ENCODE results near the gene IL5RA. TPM values are rescaled to one million over a fixed set of nuclear protein-coding genes. Genes with fewer than 3 reads are reported as not detected.

The IL5RA gene
- not detected for total RNA-seq

- H3K9me3 Mint-ChIP-seq: no peaks in the 10 kb centered on the region
- H3K4me3 Mint-ChIP-seq: no peak within 1 kb of the TSS
- peaks cover 8% of the 10 kb centered on the region for H3K27me3 Mint-ChIP-seq
- peak; percentile 9 for DNase-seq
- H3K27ac Mint-ChIP-seq: no peak within 1 kb of the TSS
- H3K36me3 Mint-ChIP-seq (ENCODE audit: low read depth): no peaks in the 10 kb centered on the region
- ChIA-PET POLR2A (no interaction called here), CTCF (no interaction called here)
- H3K4me1 Mint-ChIP-seq: no peaks in the 10 kb centered on the region
Measured at GRCh38 chr3:3110299-3110630, at the start of gene IL5RA. TSS of gene IL5RA (minus strand) at chr3:3110374. CDS start at chr3:3104984, 5,390 bp downstream.

- H3K27ac Mint-ChIP-seq: no peak overlapping the region
- H3K4me1 Mint-ChIP-seq: no peaks in the 10 kb centered on the region
- ChIA-PET POLR2A (no interaction called here), CTCF (interaction anchor here (0.8 kb wide), 1 partner anchor 12 kb away, joined by 4 read pairs; no protein-coding TSS in a partner anchor)
- no peak overlapping the region for H3K4me3 Mint-ChIP-seq
- no peak for DNase-seq
- peaks cover 64% of the 10 kb centered on the region for H3K36me3 Mint-ChIP-seq (ENCODE audit: low read depth)
- H3K27me3 Mint-ChIP-seq: no peaks in the 10 kb centered on the region
- H3K9me3 Mint-ChIP-seq: peaks cover 3% of the 10 kb centered on the region
Measured at GRCh38 chr3:3157484-3157883, 47.3 kb upstream of the IL5RA start.

- Mint-ChIP-seq H3K4me3 (no peak overlapping the region), H3K27me3 (no peaks in the 10 kb centered on the region), H3K9me3 (peaks cover 3% of the 10 kb centered on the region), H3K36me3 (ENCODE audit: low read depth) (peaks cover 70% of the 10 kb centered on the region), H3K4me1 (no peaks in the 10 kb centered on the region), H3K27ac (no peak overlapping the region)
- ChIA-PET CTCF (interaction anchor here (0.9 kb wide), 2 partner anchors 13 to 14 kb away, joined by 3 to 4 read pairs; no protein-coding TSS in a partner anchor), POLR2A (no interaction called here)
- no peak for DNase-seq
Measured at GRCh38 chr3:3154879-3155610, 44.9 kb upstream of the IL5RA start.

- POLR2A ChIA-PET: interaction anchor here (0.6 kb wide), 1 partner anchor 12 kb away, joined by 4 read pairs; no protein-coding TSS in a partner anchor
- no peak for DNase-seq
- Mint-ChIP-seq H3K4me3 (no peak overlapping the region), H3K9me3 (no peaks in the 10 kb centered on the region), H3K36me3 (ENCODE audit: low read depth) (peaks cover 61% of the 10 kb centered on the region), H3K4me1 (peaks cover 1% of the 10 kb centered on the region), H3K27ac (no peak overlapping the region), H3K27me3 (no peaks in the 10 kb centered on the region)
- CTCF ChIA-PET: no interaction called here
Measured at GRCh38 chr3:3151513-3151912, 41.3 kb upstream of the IL5RA start.

- H3K9me3 Mint-ChIP-seq: no peaks in the 10 kb centered on the region
- H3K27me3 Mint-ChIP-seq: no peaks in the 10 kb centered on the region
- ChIA-PET POLR2A (no interaction called here), CTCF (interaction anchor here (0.6 kb wide), 1 partner anchor 1140 kb away, joined by 4 read pairs; no protein-coding TSS in a partner anchor)
- H3K36me3 Mint-ChIP-seq (ENCODE audit: low read depth): peaks cover 66% of the 10 kb centered on the region
- H3K27ac Mint-ChIP-seq: no peak overlapping the region
- H3K4me3 Mint-ChIP-seq: no peak overlapping the region
- peaks cover 1% of the 10 kb centered on the region for H3K4me1 Mint-ChIP-seq
- no peak for DNase-seq
Measured at GRCh38 chr3:3149560-3149959, 39.4 kb upstream of the IL5RA start.

- H3K27ac Mint-ChIP-seq: no peak overlapping the region
- H3K4me1 Mint-ChIP-seq: peaks cover 3% of the 10 kb centered on the region
- no peak overlapping the region for H3K4me3 Mint-ChIP-seq
- DNase-seq: no peak
- POLR2A ChIA-PET: no interaction called here
- H3K36me3 Mint-ChIP-seq (ENCODE audit: low read depth): peaks cover 61% of the 10 kb centered on the region
- H3K9me3 Mint-ChIP-seq: no peaks in the 10 kb centered on the region
- H3K27me3 Mint-ChIP-seq: no peaks in the 10 kb centered on the region
- CTCF ChIA-PET: no interaction called here
Measured at GRCh38 chr3:3145831-3146230, 35.7 kb upstream of the IL5RA start.

GRCh38 chr3:3141939-3142338 is 31.8 kb upstream of the IL5RA start:
- no peak overlapping the region for H3K27ac Mint-ChIP-seq
- CTCF ChIA-PET: interaction anchor here (1.1 to 2.6 kb wide), 2 partner anchors 12 kb away, joined by 3 to 8 read pairs; no protein-coding TSS in a partner anchor

GRCh38 chr3:3137526-3137925 is 27.4 kb upstream of the IL5RA start:
- ChIA-PET POLR2A (no interaction called here), CTCF (no interaction called here)
- Mint-ChIP-seq H3K4me1 (peaks cover 38% of the 10 kb centered on the region), H3K27me3 (no peaks in the 10 kb centered on the region), H3K9me3 (no peaks in the 10 kb centered on the region), H3K4me3 (no peak overlapping the region), H3K27ac (no peak overlapping the region), H3K36me3 (ENCODE audit: low read depth) (peaks cover 62% of the 10 kb centered on the region)
- no peak for DNase-seq

More at GRCh38 chr3:3141939-3142338, 31.8 kb upstream of the IL5RA start:
- H3K4me1 Mint-ChIP-seq: peaks cover 8% of the 10 kb centered on the region
- H3K27me3 Mint-ChIP-seq: no peaks in the 10 kb centered on the region
- DNase-seq: no peak
- POLR2A ChIA-PET: no interaction called here
- peaks cover 71% of the 10 kb centered on the region for H3K36me3 Mint-ChIP-seq (ENCODE audit: low read depth)
- no peak overlapping the region for H3K4me3 Mint-ChIP-seq
- H3K9me3 Mint-ChIP-seq: no peaks in the 10 kb centered on the region

GRCh38 chr3:3134750-3135448 is 24.7 kb upstream of the IL5RA start:
- no peak overlapping the region for H3K27ac Mint-ChIP-seq
- H3K36me3 Mint-ChIP-seq (ENCODE audit: low read depth): peaks cover 59% of the 10 kb centered on the region
- H3K4me1 Mint-ChIP-seq: peaks cover 41% of the 10 kb centered on the region
- CTCF ChIA-PET: interaction anchor here (0.6 kb wide), 1 partner anchor 18 kb away, joined by 3 read pairs; no protein-coding TSS in a partner anchor
- DNase-seq: no peak
- H3K4me3 Mint-ChIP-seq: no peak overlapping the region
- POLR2A ChIA-PET: no interaction called here
- no peaks in the 10 kb centered on the region for H3K9me3 Mint-ChIP-seq
- no peaks in the 10 kb centered on the region for H3K27me3 Mint-ChIP-seq

- H3K4me1 Mint-ChIP-seq: peaks cover 50% of the 10 kb centered on the region
- H3K27ac Mint-ChIP-seq: no peak overlapping the region
- no peaks in the 10 kb centered on the region for H3K9me3 Mint-ChIP-seq
- POLR2A ChIA-PET: no interaction called here
- H3K36me3 Mint-ChIP-seq (ENCODE audit: low read depth): peaks cover 60% of the 10 kb centered on the region
- no peak overlapping the region for H3K4me3 Mint-ChIP-seq
- CTCF ChIA-PET: no interaction called here
- no peaks in the 10 kb centered on the region for H3K27me3 Mint-ChIP-seq
- DNase-seq: no peak
Measured at GRCh38 chr3:3133500-3133899, 23.3 kb upstream of the IL5RA start.

GRCh38 chr3:3129579-3129978 is 19.4 kb upstream of the IL5RA start:
- Mint-ChIP-seq H3K9me3 (no peaks in the 10 kb centered on the region), H3K4me1 (peaks cover 48% of the 10 kb centered on the region), H3K36me3 (ENCODE audit: low read depth) (peaks cover 45% of the 10 kb centered on the region), H3K27ac (no peak overlapping the region), H3K27me3 (no peaks in the 10 kb centered on the region), H3K4me3 (no peak overlapping the region)
- DNase-seq: no peak
- POLR2A ChIA-PET: interaction anchor here (1.0 kb wide), 1 partner anchor 1662 kb away, joined by 3 read pairs; no protein-coding TSS in a partner anchor
- CTCF ChIA-PET: interaction anchor here (1.3 kb wide), 1 partner anchor 11 kb away, joined by 8 read pairs; no protein-coding TSS in a partner anchor

GRCh38 chr3:3127432-3128010 is 17.3 kb upstream of the IL5RA start:
- POLR2A ChIA-PET: no interaction called here
- H3K4me1 Mint-ChIP-seq: peaks cover 37% of the 10 kb centered on the region
- no peaks in the 10 kb centered on the region for H3K27me3 Mint-ChIP-seq
- peaks cover 33% of the 10 kb centered on the region for H3K36me3 Mint-ChIP-seq (ENCODE audit: low read depth)
- H3K27ac Mint-ChIP-seq: peak overlapping the region; percentile 98
- H3K9me3 Mint-ChIP-seq: no peaks in the 10 kb centered on the region
- DNase-seq: peak; percentile 40
- CTCF ChIA-PET: no interaction called here
- H3K4me3 Mint-ChIP-seq: peak overlapping the region; percentile 97
